Measurements from ENCODE around the gene CLDN3.
"Not testable (repeated sequence)": the region's sequence is repeated elsewhere in the genome, so short reads cannot be mapped to it uniquely, and the experiment has no call there.

The CLDN3 gene

GRCh38 chr7:73810998-73811360 lies 40.9 kb upstream of the CLDN3 start:
- H3K9me3 Mint-ChIP-seq: peaks cover 4% of the 10 kb centered on the region
- H3K4me3 Mint-ChIP-seq: no peak overlapping the region
- H3K27ac Mint-ChIP-seq: no peak overlapping the region
- no peaks in the 10 kb centered on the region for H3K4me1 Mint-ChIP-seq
- H3K27me3 Mint-ChIP-seq (ENCODE audit: low read depth): peaks cover 15% of the 10 kb centered on the region
- H3K36me3 Mint-ChIP-seq (ENCODE audit: low read depth): no peaks in the 10 kb centered on the region
- TF ChIP-seq CTCF (IDR thresholded peaks at IDR 0.05; ENCODE audit: unreplicated experiment in 3 of 3): no peak

- TF ChIP-seq CTCF (IDR thresholded peaks at IDR 0.05; ENCODE audit: unreplicated experiment in 3 of 3): no peak
- peaks cover 7% of the 10 kb centered on the region for H3K27me3 Mint-ChIP-seq (ENCODE audit: low read depth)
- no peaks in the 10 kb centered on the region for H3K36me3 Mint-ChIP-seq (ENCODE audit: low read depth)
- peaks cover 4% of the 10 kb centered on the region for H3K9me3 Mint-ChIP-seq
- no peaks in the 10 kb centered on the region for H3K4me1 Mint-ChIP-seq
- H3K4me3 Mint-ChIP-seq: no peak overlapping the region
- no peak overlapping the region for H3K27ac Mint-ChIP-seq
These were observed 39.4 kb upstream of the CLDN3 start for GRCh38 chr7:73809467-73809951.

- TF ChIP-seq CTCF (IDR thresholded peaks at IDR 0.05; ENCODE audit: unreplicated experiment in 3 of 3): no peak
- peaks cover 4% of the 10 kb centered on the region for H3K27me3 Mint-ChIP-seq (ENCODE audit: low read depth)
- no peak overlapping the region for H3K4me3 Mint-ChIP-seq
- H3K36me3 Mint-ChIP-seq (ENCODE audit: low read depth): no peaks in the 10 kb centered on the region
- no peak overlapping the region for H3K27ac Mint-ChIP-seq
- H3K9me3 Mint-ChIP-seq: peaks cover 4% of the 10 kb centered on the region
- H3K4me1 Mint-ChIP-seq: no peaks in the 10 kb centered on the region
These were observed 32.4 kb upstream of the CLDN3 start for GRCh38 chr7:73802459-73802858.

- no peak overlapping the region for H3K4me3 Mint-ChIP-seq
- H3K9me3 Mint-ChIP-seq: peaks cover 4% of the 10 kb centered on the region
- H3K36me3 Mint-ChIP-seq (ENCODE audit: low read depth): no peaks in the 10 kb centered on the region
- H3K27ac Mint-ChIP-seq: no peak overlapping the region
- no peaks in the 10 kb centered on the region for H3K27me3 Mint-ChIP-seq (ENCODE audit: low read depth)
- no peaks in the 10 kb centered on the region for H3K4me1 Mint-ChIP-seq
- no peak for TF ChIP-seq CTCF (IDR thresholded peaks at IDR 0.05; ENCODE audit: unreplicated experiment in 3 of 3)
These were observed 31.5 kb upstream of the CLDN3 start for GRCh38 chr7:73801577-73801976.

- no peak for TF ChIP-seq CTCF (IDR thresholded peaks at IDR 0.05; ENCODE audit: unreplicated experiment in 3 of 3)
- Mint-ChIP-seq H3K36me3 (ENCODE audit: low read depth) (no peaks in the 10 kb centered on the region), H3K9me3 (peaks cover 4% of the 10 kb centered on the region), H3K27me3 (ENCODE audit: low read depth) (no peaks in the 10 kb centered on the region), H3K4me3 (no peak overlapping the region), H3K27ac (peak overlapping the region in 2 of 3 experiments; percentile 21 to 36), H3K4me1 (no peaks in the 10 kb centered on the region)
These were observed 29.4 kb upstream of the CLDN3 start for GRCh38 chr7:73799282-73800141.

- H3K4me1 Mint-ChIP-seq; H3K4me3 Mint-ChIP-seq; H3K27ac Mint-ChIP-seq; H3K36me3 Mint-ChIP-seq (ENCODE audit: low read depth); H3K9me3 Mint-ChIP-seq; H3K27me3 Mint-ChIP-seq (ENCODE audit: low read depth): not testable (repeated sequence)
These were observed 27.1 kb upstream of the CLDN3 start for GRCh38 chr7:73797176-73797575.

GRCh38 chr7:73796656-73797055 lies 26.6 kb upstream of the CLDN3 start:
- H3K36me3 Mint-ChIP-seq (ENCODE audit: low read depth); H3K9me3 Mint-ChIP-seq; H3K4me1 Mint-ChIP-seq; H3K27ac Mint-ChIP-seq; H3K4me3 Mint-ChIP-seq; H3K27me3 Mint-ChIP-seq (ENCODE audit: low read depth): not testable (repeated sequence)

GRCh38 chr7:73795188-73795587 lies 25.1 kb upstream of the CLDN3 start:
- H3K4me1 Mint-ChIP-seq; H3K4me3 Mint-ChIP-seq; H3K36me3 Mint-ChIP-seq (ENCODE audit: low read depth); H3K9me3 Mint-ChIP-seq; H3K27me3 Mint-ChIP-seq (ENCODE audit: low read depth); H3K27ac Mint-ChIP-seq: not testable (repeated sequence)

- not testable (repeated sequence) for H3K4me1 Mint-ChIP-seq; H3K4me3 Mint-ChIP-seq; H3K27me3 Mint-ChIP-seq (ENCODE audit: low read depth); H3K27ac Mint-ChIP-seq; H3K9me3 Mint-ChIP-seq; H3K36me3 Mint-ChIP-seq (ENCODE audit: low read depth)
These were observed 21.2 kb upstream of the CLDN3 start for GRCh38 chr7:73791170-73791690.

All from nephron (organoid).